SKM-1 treated with dmso at 0.1 percent for 144 hours (cell line): Measurements from ENCODE around the gene DPY30.

Experiments used
- DNase-seq: peaks from one replicate; lab custom pipeline; 2025; ENCODE audit not compliant: unreplicated experiment; lab: John Stamatoyannopoulos, UW

DPY30 gene

DNA sequence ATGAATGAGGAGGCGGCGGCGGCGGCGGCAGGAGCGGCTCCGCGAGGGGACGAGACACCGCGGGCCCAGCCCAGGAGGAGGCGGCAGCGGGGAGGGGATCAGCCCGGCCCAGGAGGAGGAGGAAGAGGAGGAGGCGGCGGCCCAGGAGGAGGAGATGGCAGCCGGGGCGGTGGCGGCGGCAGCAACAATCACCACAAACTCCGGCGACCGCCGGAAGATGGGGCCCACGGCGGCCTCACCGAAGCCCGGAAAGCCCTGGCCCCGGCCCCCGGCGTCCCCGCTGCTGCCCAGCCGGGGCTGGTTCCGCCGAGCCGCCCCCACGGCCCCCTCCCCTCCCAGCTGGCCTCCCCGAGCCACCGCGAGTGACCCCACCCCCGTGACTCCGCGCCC, 29.3 kb downstream of the DPY30 start:
- peak; percentile 23 for DNase-seq

DNA sequence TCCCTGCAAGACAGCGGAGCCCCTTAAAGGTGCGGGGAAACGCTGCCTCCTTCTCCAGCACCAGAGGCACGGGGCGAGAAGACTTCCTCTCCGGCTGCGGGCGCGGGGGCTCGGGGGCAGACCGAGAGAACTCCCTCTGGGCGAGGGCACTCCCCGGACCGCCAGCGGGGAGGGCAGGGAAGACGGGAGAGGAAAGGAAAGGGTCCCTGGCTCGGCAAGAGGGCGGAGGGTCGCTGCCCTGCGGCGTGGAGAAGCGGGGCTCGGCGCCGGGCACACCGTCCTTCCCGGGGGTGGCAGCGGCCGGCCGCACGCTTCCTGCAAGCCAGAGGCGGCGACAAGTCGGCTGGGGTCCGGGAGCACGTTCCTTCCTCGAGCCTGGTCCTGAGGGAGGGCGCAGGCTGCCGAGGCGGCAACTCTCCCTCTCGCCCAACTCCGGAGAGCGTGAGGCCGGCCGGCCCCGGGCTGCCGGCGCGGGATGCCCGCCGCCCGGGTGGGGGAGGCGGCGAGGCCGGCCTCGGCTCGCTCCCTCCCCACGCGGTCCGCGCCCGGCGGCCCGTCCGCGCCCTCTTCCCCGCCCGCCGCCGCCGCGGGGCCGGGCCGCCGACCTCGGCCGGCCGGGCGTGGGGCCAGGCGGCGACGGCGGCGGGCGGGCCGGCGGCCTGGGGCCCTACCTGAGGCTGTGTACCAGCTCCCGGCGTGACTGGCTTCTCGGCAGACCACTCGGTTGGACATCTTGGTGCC, 29.9 kb downstream of the DPY30 start:
- no peak for DNase-seq

DNA sequence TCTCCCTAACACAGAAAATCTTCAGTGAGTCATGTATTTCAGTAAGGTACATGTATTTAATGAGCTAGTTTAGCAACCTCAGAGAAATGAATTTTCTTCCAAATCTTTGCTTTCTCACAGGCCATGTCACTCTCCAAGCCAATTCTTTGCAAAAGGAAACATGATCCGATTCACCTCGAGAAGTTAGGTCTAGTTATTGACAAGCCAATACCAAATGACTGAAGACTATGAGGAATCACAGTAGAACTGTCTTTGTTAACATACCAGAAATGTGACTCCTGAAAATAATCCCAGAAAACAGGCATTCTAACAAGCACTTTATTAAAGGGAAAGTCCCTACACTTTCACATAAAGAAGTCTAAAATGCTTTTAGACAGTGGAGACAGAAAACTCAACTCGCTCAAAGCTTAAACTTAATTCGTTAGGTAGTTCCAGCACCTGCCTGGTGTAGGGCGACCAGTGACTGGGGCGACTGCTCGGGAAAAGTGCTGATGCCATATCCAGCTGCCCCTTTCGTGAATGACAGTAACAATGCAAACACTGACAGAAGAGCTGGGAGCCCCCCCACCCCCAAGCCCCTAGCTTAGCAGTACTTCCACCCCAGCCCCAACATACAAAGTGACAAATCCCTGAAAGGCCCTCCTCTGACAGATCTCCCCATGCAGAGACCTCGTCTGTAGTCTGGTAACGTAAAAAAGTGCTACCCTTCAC, 30.6 kb downstream of the DPY30 start:
- no peak for DNase-seq

DNA sequence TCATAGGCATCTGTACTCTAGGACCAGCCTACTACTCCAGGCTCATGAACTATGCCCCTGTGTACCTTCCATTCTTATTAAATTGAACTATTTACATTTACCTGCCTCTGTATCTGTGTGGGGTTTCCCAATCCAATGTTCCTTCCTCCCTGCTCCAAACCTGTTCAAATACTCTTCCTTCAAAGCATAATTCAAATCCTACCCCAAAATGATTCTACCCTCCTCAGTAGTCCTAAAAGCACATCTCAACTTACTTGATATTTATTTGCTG, 32.5 kb downstream of the DPY30 start:
- no peak for DNase-seq

DNA sequence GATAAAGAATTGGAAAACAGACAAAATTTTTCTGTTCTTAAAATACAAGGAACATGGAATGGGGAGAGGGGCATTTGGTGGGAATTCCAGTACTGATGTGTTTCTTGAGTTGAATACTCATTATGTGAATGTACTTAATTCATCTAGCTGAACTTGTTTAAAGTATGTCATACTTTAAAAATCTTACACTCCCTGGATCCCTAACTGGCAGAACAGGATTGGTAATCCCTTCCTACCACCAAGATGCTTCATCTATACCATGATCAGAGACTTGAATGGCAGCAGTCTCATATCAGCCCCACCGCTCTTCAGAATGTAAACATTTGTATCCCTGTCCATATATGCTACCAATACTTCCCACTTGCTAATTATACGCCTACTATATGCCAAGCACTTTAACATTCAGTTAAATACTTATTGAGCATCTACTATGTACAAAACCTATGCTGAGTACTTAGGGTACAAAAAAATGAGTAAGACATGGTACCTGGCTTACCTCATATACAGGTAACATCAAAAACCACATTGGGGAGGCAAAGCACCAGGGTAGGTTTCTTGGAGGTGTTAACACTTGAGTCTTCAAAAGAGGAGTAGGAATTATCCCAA, 34.1 kb downstream of the DPY30 start:
- DNase-seq, result no peak

DNA sequence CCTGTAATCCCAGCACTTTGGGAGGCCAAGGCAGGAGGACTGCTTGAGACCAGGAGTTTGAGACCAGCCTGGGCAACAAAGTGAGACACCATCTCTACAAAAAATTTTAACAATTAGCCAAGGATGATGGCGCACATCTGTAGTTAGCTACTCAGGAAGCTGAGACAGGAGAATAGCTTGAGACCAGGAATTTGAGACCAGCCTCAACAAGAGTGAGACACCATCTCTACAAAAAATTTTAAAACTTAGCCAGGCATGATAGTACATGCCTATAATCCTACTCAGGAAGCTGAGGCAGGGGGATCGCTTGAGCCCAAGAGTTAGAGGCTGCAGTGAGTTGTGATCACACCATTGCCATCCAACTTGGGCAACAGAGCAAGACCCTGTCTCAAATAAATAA, 35.8 kb downstream of the DPY30 start:
- no peak for DNase-seq

DNA sequence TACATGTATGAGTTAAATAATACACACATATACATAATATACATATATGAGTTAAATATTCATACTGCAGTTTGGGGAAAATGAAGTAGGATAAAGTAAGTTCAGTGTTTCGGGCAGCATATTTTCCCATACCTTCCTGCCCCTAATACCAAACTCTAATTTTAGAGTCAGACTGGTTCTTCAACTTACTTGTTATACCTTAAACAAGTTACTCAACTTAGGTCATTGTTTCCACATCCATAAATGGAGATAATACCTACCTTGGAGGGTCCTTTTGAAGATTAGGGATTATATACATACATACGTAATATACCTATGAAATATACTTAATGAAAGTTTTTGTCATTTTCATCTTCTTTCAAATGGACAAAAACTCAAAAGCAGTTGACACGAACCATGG, 37.2 kb downstream of the DPY30 start:
- DNase-seq, result no peak

DNA sequence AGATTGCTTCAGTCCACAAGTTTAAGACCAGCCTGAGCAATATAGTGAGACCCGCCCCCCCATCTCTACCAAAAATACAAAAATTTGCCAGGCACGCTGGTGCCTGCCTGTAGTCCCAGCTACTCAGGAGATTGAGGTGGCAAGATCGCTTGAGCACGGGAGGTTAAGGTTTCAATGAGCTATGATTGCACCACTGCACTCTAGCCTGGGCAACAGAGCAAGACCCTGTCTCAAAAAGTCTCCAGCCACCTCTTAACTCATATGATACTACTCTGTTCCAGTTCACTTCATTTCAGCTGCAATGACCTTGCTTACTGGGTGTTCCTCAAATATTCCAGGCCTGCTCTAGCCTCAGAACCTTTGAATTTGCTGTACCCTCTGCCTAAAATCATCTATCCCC, 40.2 kb downstream of the DPY30 start:
- no peak for DNase-seq

DNA sequence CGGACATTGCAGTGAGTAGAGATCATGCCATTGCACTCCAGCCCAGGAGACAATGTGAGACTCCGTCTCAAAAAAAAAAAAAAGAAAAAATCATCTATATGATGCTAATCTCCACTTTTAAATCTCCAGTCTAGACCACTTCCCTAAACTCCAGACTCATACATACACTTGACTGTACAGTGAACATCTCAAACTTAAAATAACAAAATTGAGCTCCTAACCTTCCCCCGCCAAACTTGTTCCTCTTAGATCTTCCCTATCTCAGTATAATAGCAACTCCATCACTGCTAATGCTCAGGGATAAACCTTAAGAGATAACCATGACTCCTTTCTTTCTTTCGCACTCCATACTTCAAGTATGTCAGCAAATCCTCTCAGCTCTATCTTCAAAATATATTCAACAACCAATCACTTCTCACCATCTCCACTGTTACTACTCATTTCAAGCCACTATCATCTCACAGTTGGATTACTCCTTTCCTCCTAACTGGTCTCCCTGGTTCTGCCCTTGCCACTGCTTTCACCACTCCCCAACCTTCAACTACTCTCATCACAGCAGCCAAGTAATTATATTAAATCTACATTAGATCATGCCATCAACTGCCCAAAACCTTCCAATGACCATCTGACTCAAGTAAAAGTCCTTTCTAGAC, 40.7 kb downstream of the DPY30 start:
- no peak for DNase-seq

DNA sequence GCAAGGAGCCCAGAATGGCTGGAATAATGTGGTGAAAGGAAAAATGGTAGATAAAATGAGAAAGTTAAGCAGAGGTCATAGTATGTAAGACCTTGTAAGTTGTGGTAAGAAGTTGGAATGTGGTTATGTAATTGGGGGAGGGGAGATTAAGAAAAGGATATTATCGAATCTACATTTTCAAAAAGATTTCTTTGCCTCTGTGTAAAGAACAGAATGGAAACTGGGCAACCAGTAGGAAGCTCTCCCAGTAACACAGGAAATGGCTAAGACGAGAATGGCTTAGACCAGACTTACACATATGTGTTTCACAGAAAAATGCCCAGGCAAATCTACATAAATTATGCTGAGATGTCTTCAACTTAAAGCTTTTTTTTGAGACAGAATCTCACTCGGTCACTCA, 42.0 kb downstream of the DPY30 start:
- DNase-seq, result no peak

DNA sequence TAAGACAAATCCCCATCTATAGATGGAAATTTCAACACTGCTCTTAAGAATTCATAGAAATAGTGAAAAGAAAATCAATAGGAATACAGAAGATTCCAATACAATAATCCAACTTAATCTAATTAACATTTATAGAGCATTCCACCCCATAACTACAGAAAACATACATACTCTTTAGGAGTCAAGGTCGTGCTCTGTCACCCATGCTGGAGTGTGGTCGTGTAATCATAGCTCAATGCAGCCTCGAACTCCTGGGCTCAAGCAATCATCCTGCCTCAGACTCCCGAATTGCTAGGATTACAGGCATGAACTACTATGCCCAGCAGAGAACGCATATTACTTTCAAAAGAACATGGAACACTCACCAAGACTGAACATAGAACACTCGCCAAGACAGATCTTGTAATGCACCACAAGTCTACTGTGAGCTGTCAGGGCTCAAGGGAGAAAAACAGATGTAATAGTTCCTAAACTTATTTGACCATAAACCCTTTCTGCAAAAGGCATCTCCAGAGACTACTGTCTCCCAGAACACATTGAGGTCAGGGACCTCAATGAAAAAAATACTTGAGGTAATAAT, 42.9 kb downstream of the DPY30 start:
- DNase-seq, result no peak

DNA sequence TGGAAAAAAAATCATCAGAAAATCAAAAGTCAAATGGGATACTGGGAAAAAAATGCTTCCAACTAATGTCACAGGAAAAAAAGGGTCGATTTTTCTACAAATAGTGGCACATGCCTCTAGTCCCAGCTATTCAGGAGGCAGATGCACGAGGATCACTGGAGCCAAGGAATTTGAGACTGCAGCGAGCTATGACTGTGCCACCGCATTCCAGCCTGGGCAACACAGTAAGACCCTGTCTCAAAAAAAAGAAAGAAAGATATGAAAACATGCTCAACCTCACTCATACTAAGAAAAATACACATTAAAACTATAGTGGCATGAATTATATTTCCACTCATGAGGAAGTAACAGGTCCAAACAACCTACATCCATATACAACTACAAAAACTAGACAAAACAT, 46.7 kb downstream of the DPY30 start:
- DNase-seq, result no peak

DNA sequence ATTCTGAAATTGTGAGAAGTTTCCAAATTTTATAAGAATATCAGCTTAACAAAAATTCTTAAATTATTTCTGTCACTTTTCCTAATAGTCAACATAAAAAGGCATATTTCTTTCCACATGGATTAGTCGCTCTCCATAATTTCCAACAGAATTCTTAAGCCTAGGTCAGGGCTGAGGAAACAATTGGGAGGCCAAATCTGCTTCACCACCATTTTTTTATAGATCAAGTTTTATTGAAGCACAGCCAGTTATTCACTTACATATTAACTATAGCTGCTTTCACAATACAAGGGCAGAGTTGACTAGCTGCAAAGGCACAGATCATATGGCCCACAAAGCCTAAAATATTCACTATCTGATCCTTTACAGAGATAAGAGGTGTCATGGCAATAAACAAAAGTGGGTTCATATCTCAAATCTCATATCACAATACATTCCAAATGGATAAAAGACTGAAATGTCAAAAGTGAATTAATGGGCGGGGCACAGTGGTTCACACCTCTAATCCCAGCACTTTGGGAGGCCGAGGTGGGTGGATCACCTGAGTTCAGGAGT, 47.5 kb downstream of the DPY30 start:
- DNase-seq, result no peak

DNA sequence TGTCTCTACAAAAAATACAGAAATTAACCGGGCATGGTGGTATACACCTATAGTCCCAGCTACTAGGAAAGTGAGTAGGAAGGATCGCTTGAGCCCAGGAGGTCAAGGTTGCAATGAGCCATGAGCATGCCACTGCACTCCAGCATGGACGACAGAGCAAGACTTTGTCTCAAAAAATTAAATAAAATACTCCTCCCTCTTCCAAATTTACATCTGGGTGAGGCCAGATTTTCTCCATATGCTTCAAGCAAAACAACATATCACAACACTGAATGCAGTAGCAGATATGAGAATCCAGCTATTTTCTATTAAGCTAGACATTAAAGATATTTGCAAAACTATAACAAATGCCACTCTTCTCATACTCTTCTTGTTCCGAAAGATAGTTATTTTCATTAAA, 49.7 kb downstream of the DPY30 start:
- DNase-seq, result no peak

DNA sequence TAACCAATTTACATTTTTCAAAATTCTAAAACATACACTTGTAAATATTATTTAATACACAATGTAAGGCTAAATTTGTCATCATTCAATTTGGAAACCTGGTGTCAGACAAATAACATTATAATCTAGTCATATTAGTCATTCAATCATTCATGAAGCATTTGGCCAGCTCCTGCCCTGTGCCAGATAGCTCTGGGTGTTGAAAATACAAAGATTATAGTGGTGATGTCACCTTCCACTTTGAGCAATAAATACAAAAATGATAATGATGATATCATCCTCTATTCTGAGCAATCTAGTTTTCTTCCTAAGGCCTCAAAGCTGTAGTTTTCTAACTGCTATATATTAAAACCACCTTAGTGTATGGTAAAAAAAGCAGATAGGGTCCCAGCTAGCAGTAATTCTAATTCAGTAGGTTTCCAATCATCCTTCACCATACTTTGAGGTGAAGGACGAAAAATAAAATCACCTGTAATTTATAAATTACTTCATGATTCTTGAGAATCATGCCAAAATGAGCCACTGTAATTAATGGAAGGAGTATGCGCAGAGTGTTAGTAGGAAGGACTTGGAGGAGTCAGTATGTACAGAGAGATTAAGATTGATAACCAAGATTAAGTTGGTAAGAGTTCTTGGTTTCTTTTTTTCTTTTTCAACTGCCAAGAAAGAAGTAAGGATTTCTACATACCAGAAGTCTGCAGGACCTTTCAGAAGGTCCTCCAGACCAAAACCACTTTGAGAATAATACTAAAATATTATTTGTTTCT, 52.0 kb downstream of the DPY30 start:
- no peak for DNase-seq

DNA sequence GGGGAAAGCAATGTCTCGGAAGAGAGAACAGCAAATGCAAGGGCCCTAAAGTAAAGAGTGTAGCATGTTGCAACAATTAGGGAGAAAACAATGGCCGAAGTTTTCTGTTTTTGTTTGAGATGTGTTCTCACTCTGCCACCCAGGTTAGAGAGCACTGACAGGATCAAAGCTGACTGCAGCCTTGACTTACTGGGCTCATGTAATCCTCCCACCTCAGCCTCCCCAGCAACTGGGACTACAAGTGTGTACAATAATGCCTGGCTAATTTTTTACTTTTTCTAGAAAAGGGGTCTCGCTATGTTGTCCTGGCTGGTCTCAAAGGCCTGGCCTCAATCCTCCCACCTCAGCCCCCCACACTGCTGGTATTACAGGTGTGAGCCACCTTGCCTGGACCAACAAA, 52.7 kb downstream of the DPY30 start:
- no peak for DNase-seq

DNA sequence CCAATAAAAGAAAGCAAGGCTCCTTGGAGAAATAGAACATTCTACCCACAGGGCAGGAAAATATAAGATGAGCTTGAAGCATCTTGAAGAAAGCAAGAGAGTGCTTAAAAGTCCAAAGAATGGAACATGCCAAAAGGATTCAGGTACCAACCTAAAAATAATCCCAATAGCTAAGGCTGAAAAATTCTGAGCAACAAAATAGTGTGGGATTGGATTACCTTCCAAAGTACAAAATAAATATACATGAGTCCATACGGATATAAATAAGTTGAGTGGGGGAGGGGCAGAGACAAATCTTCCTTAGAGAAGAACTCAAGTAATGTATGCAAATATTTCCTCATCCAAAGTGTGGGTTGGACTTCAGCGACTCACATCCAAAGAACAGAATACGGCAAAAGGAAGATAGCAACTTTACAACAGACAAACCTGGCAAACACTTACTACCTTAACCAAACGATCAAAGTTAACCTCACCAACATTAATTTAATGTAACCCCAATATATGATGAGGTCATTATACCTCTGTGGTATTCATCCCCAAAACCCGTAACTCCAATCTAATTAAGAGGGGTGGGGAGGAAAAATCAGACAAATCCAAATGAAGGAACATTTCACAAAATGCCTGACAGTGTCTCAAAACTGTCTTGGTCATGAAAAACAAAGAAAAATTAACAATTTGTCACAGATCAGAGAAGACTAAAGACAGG, 55.7 kb downstream of the DPY30 start:
- DNase-seq, result no peak

DNA sequence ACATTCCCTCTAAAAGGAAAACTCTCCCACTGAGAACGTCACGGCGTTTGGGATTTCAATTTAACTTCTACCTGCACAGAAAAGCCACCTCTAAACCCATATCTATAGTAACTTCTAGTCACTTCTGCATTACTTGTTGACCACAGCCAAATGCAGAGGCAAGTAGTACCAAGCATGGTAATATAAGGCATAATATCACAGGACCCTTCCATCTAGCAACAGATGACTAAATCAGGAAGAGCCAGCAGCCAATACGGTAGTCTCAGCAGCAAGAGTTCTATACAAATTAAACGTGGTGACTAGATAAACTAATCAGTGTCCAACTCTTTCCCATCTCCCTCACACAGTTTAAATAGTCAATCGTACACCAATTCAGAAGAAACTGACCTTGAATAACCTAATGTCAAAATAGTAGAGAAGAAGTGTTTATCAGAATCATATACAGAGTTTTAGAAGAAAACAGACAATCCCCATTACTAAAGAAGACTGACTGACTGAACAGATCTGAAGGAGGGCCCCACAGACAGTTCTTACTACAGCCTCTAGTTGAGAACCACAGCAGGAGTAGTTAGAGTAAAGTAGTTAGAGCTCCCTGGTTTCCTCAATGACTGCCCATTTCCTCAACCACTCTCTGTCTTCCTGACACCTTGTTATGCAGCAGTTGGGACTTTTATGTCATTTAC, 58.8 kb downstream of the DPY30 start:
- DNase-seq, result peak; percentile 62

DNA sequence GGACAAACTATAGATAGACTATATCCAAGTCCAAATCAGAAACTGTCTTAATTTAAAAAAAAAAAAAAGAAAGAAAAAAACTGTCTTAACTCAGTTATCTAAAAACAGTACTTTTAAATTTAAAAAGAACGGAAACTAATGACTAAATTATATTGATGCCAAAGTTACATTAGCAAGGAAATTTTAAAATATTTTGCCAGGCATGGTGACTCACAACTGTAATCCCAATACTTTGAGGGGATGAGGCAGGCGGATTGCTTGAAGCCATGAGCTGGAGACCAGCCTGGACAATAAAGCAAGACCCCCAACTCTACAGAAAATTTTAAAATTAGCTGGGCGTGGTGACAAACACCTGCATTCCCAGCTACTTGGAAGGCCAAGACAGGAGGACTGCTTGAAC, 59.6 kb downstream of the DPY30 start:
- DNase-seq, result no peak

DNA sequence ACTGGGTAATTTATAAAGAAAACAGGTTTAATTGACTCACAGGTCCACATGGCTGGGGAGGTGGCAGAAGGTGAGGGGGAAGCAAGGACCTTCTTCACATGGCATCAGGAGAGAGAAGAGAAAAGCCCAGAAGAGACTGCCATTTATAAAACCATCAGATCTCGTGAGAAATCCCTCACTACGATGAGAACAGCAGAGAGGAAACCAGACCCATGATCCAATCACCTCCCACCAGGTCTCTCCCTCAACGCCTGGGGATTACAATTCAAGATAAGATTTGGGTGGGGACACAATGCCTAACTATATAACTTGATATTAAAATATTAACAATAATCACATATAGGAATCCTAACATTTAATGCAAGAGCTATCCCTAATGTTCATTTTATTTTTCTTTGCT, 60.6 kb downstream of the DPY30 start:
- no peak for DNase-seq
